ENCODE data around the gene SLC1A2. TPM values are rescaled to one million over a fixed set of nuclear protein-coding genes. Genes with fewer than 3 reads are reported as not detected.

Gene SLC1A2
- total RNA-seq, 1 experiment from 2014 or later = 0.25 TPM

- no peaks in the 10 kb centered on the region for H3K9me2 ChIP-seq (ENCODE audit: insufficient read depth)
- no peak overlapping the region for H3K4me2 ChIP-seq (ENCODE audit: low read length)
- ATAC-seq = no peak
- intact Hi-C loops (cut with micrococcal nuclease) = no loop called here
- H3K27ac ChIP-seq (ENCODE audit: low read depth, low read length) = no peak overlapping the region
- CTCF ChIA-PET = no interaction called here
- no peak for DNase-seq (ENCODE audit: low read depth, low spot score)
- no peak for TF ChIP-seq JUND (IDR thresholded peaks at IDR 0.05)
- TF ChIP-seq POLR2A (IDR thresholded peaks at IDR 0.05; ENCODE audit: borderline replicate concordance, extremely low read depth, insufficient read depth, insufficient read length) = no peak
- no peak for TF ChIP-seq ZBTB33 (IDR thresholded peaks at IDR 0.05; ENCODE audit: extremely low read depth, insufficient replicate concordance, low read length)
- no peak for TF ChIP-seq FOSL1 (IDR thresholded peaks at IDR 0.05; ENCODE audit: low read depth)
- no peak for TF ChIP-seq SRF (IDR thresholded peaks at IDR 0.05; ENCODE audit: low read depth)
- TF ChIP-seq ZFX (IDR thresholded peaks at IDR 0.05) = no peak
- no peak for TF ChIP-seq POLR2AphosphoS5 (IDR thresholded peaks at IDR 0.05; ENCODE audit: low read depth, low read length)
- TF ChIP-seq MAX (IDR thresholded peaks at IDR 0.05) = no peak
- H3K79me2 ChIP-seq (ENCODE audit: insufficient read depth, low read length) = no peaks in the 10 kb centered on the region
- H4K20me1 ChIP-seq (ENCODE audit: insufficient read depth) = no peaks in the 10 kb centered on the region
- H3K9me3 ChIP-seq (ENCODE audit: control insufficient read depth in 1 of 2, insufficient read depth in 1 of 2, low read depth in 1 of 2, low read length in 2 of 2) = no peaks in the 10 kb centered on the region
- H3K4me3 ChIP-seq (replicated peaks in 1 of 2; ENCODE audit: low read depth in 1 of 2, low read length in 2 of 2) = no peak overlapping the region
- no peaks in the 10 kb centered on the region for H3K36me3 ChIP-seq (ENCODE audit: control insufficient read depth in 1 of 2, insufficient read depth in 2 of 2, low read length in 2 of 2)
- H3K4me1 ChIP-seq (ENCODE audit: control insufficient read depth in 1 of 2, insufficient read depth in 2 of 2, low read length in 2 of 2) = peaks cover 0 to 4% of the 10 kb centered on the region in 2 experiments; a peak in 1 of 4 replicates
- no peaks in the 10 kb centered on the region for H3K27me3 ChIP-seq (ENCODE audit: insufficient read depth, low read length)
- no peak overlapping the region for H2AFZ ChIP-seq (ENCODE audit: low read depth, low read length, poor library complexity, severe bottlenecking)
- POLR2A ChIA-PET = no interaction called here
- no peak overlapping the region for H3K9ac ChIP-seq (ENCODE audit: low read length)
- RAD21 ChIA-PET (ENCODE audit: low non-redundant PET in 1 of 2, low total read pairs in 2 of 2, uncharacterized antibody in 2 of 2, unreplicated experiment in 2 of 2) = no interaction called here
- no TSS peak for BruUV-seq (replicated peaks)
Observed at GRCh38 chr11:35324981-35325380, 94.4 kb downstream of the SLC1A2 start.

- Histone ChIP-seq H3K4me2 (ENCODE audit: low read length) (no peak overlapping the region), H3K9ac (ENCODE audit: low read length) (no peak overlapping the region), H3K9me3 (ENCODE audit: control insufficient read depth in 1 of 2, insufficient read depth in 1 of 2, low read depth in 1 of 2, low read length in 2 of 2) (no peaks in the 10 kb centered on the region), H3K27me3 (ENCODE audit: insufficient read depth, low read length) (no peaks in the 10 kb centered on the region), H3K36me3 (ENCODE audit: control insufficient read depth in 1 of 2, insufficient read depth in 2 of 2, low read length in 2 of 2) (no peaks in the 10 kb centered on the region), H3K4me3 (replicated peaks in 1 of 2; ENCODE audit: low read depth in 1 of 2, low read length in 2 of 2) (no peak overlapping the region), H3K79me2 (ENCODE audit: insufficient read depth, low read length) (no peaks in the 10 kb centered on the region), H2AFZ (ENCODE audit: low read depth, low read length, poor library complexity, severe bottlenecking) (no peak overlapping the region), H3K4me1 (ENCODE audit: control insufficient read depth in 1 of 2, insufficient read depth in 2 of 2, low read length in 2 of 2) (peaks cover 0 to 7% of the 10 kb centered on the region in 2 experiments; a peak in 1 of 4 replicates), H4K20me1 (ENCODE audit: insufficient read depth) (no peaks in the 10 kb centered on the region), H3K9me2 (ENCODE audit: insufficient read depth) (no peaks in the 10 kb centered on the region), H3K27ac (ENCODE audit: low read depth, low read length) (no peak overlapping the region)
- BruUV-seq (replicated peaks) = no TSS peak
- ChIA-PET POLR2A (no interaction called here), CTCF (no interaction called here), RAD21 (ENCODE audit: low non-redundant PET in 1 of 2, low total read pairs in 2 of 2, uncharacterized antibody in 2 of 2, unreplicated experiment in 2 of 2) (no interaction called here)
- intact Hi-C loops (cut with micrococcal nuclease) = no loop called here
- DNase-seq (ENCODE audit: low read depth, low spot score) (no peak), ATAC-seq (no peak)
- TF ChIP-seq RAD21 (IDR thresholded peaks at IDR 0.05; ENCODE audit: low read depth) = no peak
- no peak for TF ChIP-seq ZNF274 (IDR thresholded peaks at IDR 0.05; ENCODE audit: low read depth, low read length)
- no peak for TF ChIP-seq SIN3A (IDR thresholded peaks at IDR 0.05; ENCODE audit: low read depth)
- TF ChIP-seq ATF3 (IDR thresholded peaks at IDR 0.05) = no peak
- no peak for TF ChIP-seq CEBPB (IDR thresholded peaks at IDR 0.05; ENCODE audit: low read depth)
- no peak for TF ChIP-seq SP1 (IDR thresholded peaks at IDR 0.05; ENCODE audit: low read depth)
- no peak for TF ChIP-seq CBX3 (IDR thresholded peaks at IDR 0.05; ENCODE audit: low read depth)
- no peak for TF ChIP-seq REST (IDR thresholded peaks at IDR 0.05; ENCODE audit: low read depth)
- no peak for TF ChIP-seq TCF7L2 (IDR thresholded peaks at IDR 0.05; ENCODE audit: borderline replicate concordance, extremely low read depth, insufficient read depth, insufficient read length)
- no peak for TF ChIP-seq ZFX (IDR thresholded peaks at IDR 0.05)
Observed at GRCh38 chr11:35324183-35324886, 95.0 kb downstream of the SLC1A2 start.

All from HCT116 (cell line).